HG02571 (cell line): Measurements from ENCODE around the gene RXFP3.
"Not testable (repeated sequence)": the region's sequence is repeated elsewhere in the genome, so short reads cannot be mapped to it uniquely, and the experiment has no call there.

Experiments
- ATAC-seq: cut with Tn5 transposase; IDR thresholded peaks from one replicate; pipeline ENCODE4 v1.9.1; 2021; ENCODE audit warnings: mild to moderate bottlenecking, moderate library complexity; ENCODE audit not compliant: unreplicated experiment

The RXFP3 gene, protein sequence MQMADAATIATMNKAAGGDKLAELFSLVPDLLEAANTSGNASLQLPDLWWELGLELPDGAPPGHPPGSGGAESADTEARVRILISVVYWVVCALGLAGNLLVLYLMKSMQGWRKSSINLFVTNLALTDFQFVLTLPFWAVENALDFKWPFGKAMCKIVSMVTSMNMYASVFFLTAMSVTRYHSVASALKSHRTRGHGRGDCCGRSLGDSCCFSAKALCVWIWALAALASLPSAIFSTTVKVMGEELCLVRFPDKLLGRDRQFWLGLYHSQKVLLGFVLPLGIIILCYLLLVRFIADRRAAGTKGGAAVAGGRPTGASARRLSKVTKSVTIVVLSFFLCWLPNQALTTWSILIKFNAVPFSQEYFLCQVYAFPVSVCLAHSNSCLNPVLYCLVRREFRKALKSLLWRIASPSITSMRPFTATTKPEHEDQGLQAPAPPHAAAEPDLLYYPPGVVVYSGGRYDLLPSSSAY

DNA sequence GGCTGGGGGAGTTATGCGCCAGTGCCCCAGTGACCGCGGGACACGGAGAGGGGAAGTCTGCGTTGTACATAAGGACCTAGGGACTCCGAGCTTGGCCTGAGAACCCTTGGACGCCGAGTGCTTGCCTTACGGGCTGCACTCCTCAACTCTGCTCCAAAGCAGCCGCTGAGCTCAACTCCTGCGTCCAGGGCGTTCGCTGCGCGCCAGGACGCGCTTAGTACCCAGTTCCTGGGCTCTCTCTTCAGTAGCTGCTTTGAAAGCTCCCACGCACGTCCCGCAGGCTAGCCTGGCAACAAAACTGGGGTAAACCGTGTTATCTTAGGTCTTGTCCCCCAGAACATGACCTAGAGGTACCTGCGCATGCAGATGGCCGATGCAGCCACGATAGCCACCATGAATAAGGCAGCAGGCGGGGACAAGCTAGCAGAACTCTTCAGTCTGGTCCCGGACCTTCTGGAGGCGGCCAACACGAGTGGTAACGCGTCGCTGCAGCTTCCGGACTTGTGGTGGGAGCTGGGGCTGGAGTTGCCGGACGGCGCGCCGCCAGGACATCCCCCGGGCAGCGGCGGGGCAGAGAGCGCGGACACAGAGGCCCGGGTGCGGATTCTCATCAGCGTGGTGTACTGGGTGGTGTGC, at the start of gene RXFP3:
Gene RXFP3, plus strand, starts transcription at position 6 of the 636 bp plus-strand sequence. Its CDS starts 355 bp downstream, at position 361.
- ATAC-seq, result no peak

DNA sequence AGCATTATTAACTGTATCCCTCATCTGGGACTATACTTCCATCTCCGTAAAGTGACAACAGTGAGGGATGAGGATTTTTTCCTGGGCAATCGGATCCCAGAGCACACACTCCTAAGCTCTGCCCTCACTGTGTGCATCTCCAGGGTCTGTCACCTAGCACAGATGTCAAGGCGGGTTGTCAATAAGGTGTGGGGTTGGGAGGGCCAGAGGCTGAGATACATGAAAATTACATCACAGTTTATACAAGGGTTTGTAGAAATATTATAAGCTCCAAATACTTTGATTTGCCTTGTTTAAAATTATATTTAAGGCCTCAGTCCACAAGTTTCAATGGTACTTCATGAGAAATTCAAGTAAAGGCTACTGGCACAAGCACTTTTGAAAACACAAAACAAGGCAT, 48.9 kb upstream of the RXFP3 start:
- no peak for ATAC-seq

GRCh38 chr5:33888587-33888986, 47.6 kb upstream of the RXFP3 start:
- ATAC-seq, result no peak

- ATAC-seq, result no peak
Measured at GRCh38 chr5:33890131-33891032, 45.8 kb upstream of the RXFP3 start.

GRCh38 chr5:33891446-33891787, 44.8 kb upstream of the RXFP3 start:
- no peak for ATAC-seq

DNA sequence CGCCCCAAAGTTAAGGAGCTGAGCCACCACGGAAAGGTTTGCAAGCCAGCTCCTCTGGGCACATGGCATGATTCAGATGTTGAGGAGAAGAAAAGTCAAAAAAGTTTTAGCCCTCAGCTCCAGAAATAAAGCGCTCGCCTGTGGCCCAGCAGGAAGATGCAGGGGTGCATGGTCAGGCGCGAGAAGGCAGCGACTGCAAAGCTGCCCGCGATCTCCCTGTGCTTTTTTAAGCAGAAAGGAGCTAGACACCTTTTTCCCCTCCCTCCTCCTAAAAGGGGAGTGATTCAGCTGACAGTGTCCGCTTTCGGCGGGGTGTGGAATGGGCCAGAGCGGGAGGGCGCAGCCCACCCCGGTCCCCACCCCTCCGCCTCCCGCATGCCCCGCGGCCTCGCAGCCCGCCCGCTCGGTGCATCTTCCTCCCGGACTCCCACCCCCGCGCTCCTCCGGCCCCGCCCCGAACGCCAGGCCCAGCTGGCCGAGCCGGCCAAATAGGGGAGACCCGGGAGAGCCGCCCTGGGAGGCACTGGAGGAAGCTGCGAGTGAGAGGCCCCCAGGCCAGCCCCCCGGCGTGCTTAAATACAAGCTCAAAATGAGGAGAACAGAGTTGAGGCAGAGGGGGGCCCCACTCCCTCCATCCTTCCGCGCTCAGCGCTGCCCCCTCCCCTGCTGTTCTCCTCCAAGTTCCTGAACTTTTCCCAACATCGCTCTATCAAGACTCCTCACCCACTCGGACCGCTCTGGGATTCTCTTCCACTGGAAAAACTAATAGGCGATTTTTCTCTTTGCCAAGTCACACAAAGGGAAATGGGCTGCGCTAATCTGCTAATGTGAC, 44.2 kb upstream of the RXFP3 start, which contains the start of gene ADAMTS12:
Gene ADAMTS12, minus strand, starts transcription at position 203 of the 832 bp plus-strand sequence. Its CDS starts 134 bp downstream, at position 69.
- no peak for ATAC-seq

GRCh38 chr5:33892620-33893137, 43.5 kb upstream of the RXFP3 start:
- no peak for ATAC-seq

- ATAC-seq, result no peak
Measured at GRCh38 chr5:33894566-33894965, 41.6 kb upstream of the RXFP3 start.

DNA sequence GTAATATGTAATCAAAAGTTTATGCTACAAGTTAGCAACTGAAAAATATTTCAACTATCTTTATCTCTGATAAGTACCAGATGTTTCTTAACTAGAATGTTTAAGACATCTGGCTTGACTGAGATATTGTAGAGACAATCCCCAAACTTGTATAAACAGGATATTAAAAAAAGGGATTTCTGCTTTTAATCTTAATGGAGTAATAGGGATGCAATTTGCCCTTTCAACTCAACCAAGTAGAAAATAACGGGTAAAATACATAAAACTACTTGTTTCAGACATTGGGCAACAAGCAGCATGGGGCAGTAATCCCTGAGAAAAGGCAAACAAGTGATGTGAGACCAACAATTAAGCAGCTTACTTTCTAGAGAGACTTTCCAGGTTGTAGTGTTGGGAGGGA, 35.0 kb upstream of the RXFP3 start:
- ATAC-seq, result no peak

GRCh38 chr5:33903118-33903517, 33.1 kb upstream of the RXFP3 start:
- ATAC-seq, result no peak

DNA sequence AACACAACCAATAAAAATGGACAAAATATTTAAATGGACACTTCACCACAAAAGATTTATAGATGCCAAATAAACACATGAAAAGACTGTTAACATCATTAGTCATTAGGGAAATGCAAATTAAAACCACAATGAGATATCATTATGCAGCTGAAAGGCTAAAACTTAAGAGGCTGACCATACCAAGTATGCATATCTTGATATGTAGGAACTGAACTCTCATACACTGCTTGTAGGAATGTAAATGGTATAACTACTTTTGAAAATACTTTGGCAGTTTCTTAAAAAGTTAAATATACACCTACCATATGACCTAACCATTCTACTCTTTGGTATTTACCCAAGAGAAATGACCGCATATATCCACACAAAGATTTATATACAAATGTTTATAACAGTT, 30.8 kb upstream of the RXFP3 start:
- no peak for ATAC-seq

- ATAC-seq, result not testable (repeated sequence)
Measured at GRCh38 chr5:33906248-33906647, 29.9 kb upstream of the RXFP3 start.

DNA sequence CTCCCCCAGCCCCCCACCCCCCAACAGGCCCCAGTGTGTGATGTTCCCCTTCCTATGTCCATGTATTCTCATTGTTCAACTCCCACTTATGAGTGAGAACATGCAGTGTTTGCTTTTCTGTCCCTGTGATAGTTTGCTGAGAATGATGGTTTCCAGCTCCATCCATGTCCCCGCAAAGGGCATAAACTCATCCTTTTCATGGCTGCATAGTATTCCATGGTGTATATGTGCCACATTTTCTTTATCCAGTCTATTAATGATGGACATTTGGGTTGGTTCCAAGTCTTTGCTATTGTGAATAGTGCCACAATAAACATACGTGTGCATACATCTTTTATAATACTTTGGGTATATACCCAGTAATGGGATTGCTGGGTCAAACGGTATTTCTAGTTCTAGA, 21.3 kb upstream of the RXFP3 start:
- ATAC-seq, result not testable (repeated sequence)

DNA sequence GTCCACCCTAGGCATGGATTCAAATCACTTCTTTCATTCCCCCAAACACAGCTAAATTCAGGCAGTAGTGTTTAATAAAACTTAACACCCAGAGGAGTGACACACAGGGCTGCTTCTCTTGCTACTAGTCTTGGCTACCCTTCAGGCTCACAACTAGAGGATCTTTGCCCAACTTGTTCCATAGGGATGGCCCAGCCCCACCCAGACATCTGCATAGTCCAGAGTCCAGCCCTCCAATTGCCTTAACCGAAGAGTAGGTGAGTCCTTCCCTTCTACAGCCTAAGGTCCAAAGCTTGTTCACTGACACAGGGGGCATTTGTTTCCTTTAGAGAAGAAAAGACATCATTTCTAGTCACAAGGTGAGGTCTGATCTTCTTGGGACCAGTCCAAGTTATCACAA, 15.2 kb upstream of the RXFP3 start:
- ATAC-seq, result no peak

DNA sequence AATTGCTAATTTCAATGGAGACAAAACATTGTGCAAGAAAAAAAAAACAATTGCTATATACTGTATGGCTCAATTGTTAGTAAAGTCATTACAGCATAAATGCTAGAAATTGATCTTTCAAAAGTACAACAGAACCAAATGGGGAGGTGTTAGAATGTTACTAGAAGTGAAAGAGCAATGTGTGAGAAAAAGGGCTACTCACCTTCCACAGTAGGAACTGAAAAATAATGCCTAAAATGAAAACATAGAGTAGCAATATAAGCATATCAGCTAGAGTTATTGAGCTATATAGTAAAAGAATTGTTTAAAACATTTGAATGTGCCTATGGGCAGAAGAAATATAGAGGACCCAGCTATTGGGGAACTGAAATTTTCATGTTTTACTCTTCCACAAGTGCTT, 10.9 kb upstream of the RXFP3 start:
- ATAC-seq, result no peak

DNA sequence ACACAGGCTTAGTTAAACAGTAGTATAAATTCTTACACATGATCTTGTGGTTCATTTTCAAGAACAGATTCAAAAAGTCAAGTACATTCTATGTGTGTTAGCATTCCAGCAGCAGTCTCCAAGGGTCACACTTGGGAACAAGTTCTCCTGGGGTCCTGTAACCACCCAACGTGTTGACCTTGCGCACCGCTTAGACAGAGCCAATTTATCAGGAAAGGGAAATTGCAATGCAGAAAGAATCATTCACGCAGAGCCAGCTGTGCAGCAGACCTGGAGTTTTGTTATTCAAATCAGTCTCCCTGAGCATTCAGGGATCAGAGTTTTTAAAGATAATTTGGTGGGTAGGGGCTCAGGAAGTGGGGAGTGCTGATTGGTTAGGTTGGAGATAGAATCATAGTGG, 8.5 kb upstream of the RXFP3 start:
- no peak for ATAC-seq

DNA sequence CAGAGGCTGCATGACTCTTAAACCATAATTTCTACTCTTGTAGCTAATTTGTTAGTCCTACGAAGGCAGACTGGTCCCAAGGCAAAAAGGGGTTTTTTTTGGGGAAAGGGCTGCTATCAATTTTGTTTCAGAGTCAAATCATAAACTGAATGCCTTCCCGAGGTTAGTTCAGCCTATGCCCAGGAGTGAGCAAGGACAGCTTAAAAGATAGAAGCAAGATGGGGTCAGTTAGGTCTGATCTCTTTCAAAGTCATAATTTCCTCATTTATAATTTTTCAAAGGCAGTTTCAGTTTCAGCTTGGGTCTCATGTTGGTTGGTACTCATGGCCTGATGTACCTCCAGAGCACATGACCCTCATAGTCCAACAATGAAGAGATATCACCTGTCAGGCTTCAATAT, 7.9 kb upstream of the RXFP3 start:
- no peak for ATAC-seq

DNA sequence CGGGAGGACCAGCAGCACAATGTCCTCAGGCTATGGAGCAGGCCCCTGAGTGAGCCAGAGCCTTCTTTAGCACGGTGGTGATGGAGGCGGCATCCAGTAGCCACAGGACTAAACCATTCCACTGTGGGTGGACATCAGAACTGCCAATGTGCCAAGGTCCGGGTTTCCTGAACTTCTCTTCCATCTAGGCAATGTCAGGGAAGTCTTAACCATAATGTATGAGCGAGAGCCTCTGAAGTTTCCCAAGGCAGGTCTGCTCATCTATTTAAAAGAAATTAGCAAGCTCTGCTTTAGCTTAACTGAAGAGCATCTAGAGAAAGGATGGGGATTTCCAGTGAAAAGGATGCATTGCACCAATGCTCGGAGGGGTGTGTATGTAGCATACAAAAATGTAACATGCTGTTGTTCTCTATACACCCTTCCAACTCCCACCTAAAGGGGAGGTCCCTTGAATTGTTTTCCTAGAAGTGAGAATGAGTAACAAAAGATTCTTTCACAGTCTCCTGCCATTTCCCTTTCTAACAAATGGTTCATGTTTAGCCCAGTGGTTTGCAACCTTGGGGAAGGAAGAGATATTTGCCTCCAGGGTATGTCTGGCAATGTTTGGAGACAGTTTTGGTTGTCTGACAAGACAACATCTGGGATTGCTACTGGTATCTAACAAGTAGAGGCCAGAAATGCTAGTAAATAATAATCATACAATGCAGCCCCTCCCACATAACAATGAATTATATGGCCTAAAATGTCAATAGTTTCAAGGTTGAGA, 6.1 kb upstream of the RXFP3 start:
- ATAC-seq, result no peak

GRCh38 chr5:33931136-33931535, 5.0 kb upstream of the RXFP3 start:
- no peak for ATAC-seq
